WTC11 (cell line): ENCODE data around the gene CMYA5.

Experiments
- TEAD4 ChIP-seq: sonication (generic); formaldehyde crosslinking; IDR thresholded peaks from 2 replicates; pipeline ENCODE4 v1.8.0; 2022; ENCODE audit warnings: mild to moderate bottlenecking, missing genetic modification reagents
- TF ChIP-seq, protein P1 (sequence below): fragments of 200-600 bp; IDR thresholded peaks from 2 replicates; pipeline ENCODE4 v1.8.0; 2022; ENCODE audit warnings: antibody characterized with exemption

DNA sequence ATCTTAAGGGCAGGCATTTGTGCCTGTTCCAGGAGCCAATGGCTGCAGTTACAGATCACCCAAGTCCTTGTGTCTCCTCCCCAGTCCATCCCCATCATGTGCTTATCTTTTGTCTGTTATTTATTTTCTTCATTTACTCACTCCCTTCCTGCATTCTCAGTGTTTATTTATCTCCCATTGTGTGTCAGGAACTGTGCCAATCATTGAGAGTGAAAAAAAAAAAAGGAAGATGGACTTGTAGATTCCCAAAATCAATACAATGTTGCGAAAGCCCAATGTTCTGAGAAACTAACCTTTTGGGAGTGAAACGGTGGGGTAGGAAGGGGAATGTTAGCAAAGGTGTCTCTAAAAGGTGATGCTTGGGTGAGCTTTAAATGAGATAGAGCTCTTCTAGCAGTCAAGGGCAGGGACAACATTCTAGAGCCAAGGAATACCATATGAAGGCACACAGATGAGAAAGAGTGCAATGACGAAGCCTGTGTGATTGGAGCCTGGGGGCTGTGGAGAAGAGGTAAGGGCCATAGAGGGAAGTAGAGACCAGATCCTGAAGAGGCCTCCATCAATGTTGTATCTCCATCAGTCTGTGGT lies 53.0 kb downstream of the CMYA5 start:
- TF ChIP-seq, protein P1, sequence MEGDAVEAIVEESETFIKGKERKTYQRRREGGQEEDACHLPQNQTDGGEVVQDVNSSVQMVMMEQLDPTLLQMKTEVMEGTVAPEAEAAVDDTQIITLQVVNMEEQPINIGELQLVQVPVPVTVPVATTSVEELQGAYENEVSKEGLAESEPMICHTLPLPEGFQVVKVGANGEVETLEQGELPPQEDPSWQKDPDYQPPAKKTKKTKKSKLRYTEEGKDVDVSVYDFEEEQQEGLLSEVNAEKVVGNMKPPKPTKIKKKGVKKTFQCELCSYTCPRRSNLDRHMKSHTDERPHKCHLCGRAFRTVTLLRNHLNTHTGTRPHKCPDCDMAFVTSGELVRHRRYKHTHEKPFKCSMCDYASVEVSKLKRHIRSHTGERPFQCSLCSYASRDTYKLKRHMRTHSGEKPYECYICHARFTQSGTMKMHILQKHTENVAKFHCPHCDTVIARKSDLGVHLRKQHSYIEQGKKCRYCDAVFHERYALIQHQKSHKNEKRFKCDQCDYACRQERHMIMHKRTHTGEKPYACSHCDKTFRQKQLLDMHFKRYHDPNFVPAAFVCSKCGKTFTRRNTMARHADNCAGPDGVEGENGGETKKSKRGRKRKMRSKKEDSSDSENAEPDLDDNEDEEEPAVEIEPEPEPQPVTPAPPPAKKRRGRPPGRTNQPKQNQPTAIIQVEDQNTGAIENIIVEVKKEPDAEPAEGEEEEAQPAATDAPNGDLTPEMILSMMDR: no peak
- no peak for TF ChIP-seq TEAD4 (CRISPR knock-in tag)
